GM20000 (cell line): ENCODE measurements around the gene ANKS1A.

ENCODE experiments used
- DNase-seq: peaks from one replicate; pipeline ENCODE4 v3.0.0; 2012; ENCODE audit warnings: low spot score
- CTCF ChIP-seq: IDR thresholded peaks from 2 replicates; pipeline ENCODE4 v1.5.1; 2012; ENCODE audit warnings: mild to moderate bottlenecking, control low read depth; ENCODE audit errors: extremely low read depth, missing control alignments

Gene ANKS1A

GRCh38 chr6:34909320-34909883 is 20.3 kb downstream of the ANKS1A start:
- DNase-seq = no peak
- TF ChIP-seq CTCF = no peak

GRCh38 chr6:34911822-34912221 is 22.8 kb downstream of the ANKS1A start:
- TF ChIP-seq CTCF = no peak
- DNase-seq = no peak

GRCh38 chr6:34912715-34913464 is 23.8 kb downstream of the ANKS1A start:
- DNase-seq = peak; percentile 43
- TF ChIP-seq CTCF = no peak

- no peak for DNase-seq
- TF ChIP-seq CTCF = no peak
Measured at GRCh38 chr6:34914358-34914757, 25.3 kb downstream of the ANKS1A start.

- no peak for TF ChIP-seq CTCF
- no peak for DNase-seq
Measured at GRCh38 chr6:34916348-34916967, 27.4 kb downstream of the ANKS1A start.

GRCh38 chr6:34917626-34918285 is 28.7 kb downstream of the ANKS1A start:
- no peak for TF ChIP-seq CTCF
- DNase-seq = no peak

- DNase-seq = no peak
- TF ChIP-seq CTCF = no peak
Measured at GRCh38 chr6:34919651-34920050, 30.6 kb downstream of the ANKS1A start.
